Jurkat, Clone E6-1 (cell line): ENCODE measurements around the gene SYNE2.
"Not testable (repeated sequence)": the region's sequence is repeated elsewhere in the genome, so short reads cannot be mapped to it uniquely, and the experiment has no call there.

Experiments
- DNase-seq: peaks from one replicate; pipeline ENCODE4 v3.0.0-alpha.2; 2011; ENCODE audit warnings: low read depth, low spot score
- H3K4me3 ChIP-seq: 2 replicates; pipeline ENCODE4 v1.5.1; 2011; ENCODE audit warnings: mild to moderate bottlenecking, low read length, control low read depth, moderate library complexity

The SYNE2 gene

DNA sequence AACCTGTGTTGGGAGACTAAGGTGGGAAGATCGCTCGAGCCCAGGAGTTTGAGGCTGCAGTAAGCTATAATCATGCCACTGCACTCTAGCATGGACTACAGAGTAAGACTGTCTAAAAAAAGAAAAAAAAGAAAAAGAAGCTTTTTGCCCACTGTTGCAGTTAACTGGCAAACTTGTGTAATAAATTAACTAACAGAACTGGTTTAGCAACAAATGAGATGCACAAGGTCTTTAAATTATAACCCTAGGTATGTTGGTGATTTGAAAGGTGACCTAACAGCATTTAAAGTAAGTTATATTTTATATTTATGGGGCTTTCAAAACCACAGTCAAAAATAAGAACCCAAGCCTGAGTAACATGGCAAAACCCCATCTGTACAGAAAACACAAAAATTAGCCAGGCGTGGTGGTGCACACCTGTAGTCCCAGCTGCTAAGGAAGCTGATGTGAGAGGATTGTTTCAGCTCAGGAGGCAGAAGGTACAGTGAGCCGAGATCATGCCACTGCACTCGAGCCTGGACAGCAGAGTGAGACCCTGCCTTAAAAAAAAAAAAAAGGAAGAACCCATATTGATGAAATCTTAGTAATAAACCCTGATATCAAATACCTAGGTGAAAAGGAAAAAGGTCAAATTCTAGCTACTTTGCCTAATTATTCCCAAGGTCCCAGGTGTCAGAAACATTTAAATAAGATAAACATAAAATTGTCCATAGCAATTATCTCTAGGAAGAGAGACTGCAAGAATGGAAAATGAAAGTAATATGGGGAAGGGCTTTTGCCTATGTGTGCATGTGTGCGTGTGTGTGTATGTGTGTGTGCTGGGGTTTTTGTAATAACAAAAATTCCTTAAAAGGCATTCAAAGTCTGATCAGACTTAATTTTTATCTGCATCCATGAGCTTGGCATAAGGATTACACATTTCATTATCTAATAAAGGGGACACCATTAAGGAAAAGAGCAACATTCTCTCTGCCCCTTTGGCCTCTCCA is 15.4 kb downstream of the SYNE2 start:
- H3K4me3 ChIP-seq: no peak overlapping the region
- no peak for DNase-seq

DNA sequence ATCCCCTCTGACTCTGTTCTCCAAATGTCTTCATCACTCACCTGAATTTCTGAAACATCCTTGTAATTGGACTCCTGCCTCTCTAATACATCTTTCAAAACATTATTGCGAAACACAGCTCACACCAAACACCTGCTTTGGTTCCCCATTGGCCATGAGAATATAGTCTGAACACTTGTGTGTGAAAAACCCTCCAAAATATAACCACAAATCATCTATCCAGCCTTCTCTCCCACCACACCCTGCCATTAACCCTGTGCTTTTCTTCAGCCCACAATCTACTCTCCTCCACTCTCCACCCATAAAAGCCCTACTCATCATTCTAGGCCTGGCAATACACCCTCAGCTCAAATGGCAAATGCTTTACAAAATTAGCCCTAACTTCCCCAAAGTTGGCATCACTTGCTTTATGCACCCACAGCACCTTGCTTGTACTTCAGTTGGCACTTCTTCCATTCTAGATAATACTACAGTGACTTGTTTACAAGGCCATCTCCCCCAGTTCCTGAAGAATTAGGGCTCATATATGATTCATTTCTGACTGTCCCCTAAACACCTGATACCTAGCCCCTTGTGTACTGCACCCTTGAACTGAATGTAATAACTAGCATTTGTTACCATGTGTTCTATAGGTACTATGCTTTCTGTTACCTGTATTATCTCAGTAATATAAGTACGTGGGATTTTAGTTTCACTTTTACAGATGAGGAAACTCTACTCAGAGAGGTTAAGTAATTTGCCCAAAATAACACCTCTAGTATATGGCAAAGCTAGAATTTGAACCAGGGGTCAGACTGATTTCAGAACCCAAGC is 17.3 kb downstream of the SYNE2 start:
- not testable (repeated sequence) for H3K4me3 ChIP-seq
- peak; percentile 53 for DNase-seq

- peak overlapping the region; percentile 7; the same call in 1 of the 2 replicates for H3K4me3 ChIP-seq
- DNase-seq: not testable (repeated sequence)
Observed at GRCh38 chr14:63870753-63871037, 17.9 kb downstream of the SYNE2 start.

GRCh38 chr14:63874223-63874622 is 21.4 kb downstream of the SYNE2 start:
- no peak overlapping the region for H3K4me3 ChIP-seq
- DNase-seq: no peak

DNA sequence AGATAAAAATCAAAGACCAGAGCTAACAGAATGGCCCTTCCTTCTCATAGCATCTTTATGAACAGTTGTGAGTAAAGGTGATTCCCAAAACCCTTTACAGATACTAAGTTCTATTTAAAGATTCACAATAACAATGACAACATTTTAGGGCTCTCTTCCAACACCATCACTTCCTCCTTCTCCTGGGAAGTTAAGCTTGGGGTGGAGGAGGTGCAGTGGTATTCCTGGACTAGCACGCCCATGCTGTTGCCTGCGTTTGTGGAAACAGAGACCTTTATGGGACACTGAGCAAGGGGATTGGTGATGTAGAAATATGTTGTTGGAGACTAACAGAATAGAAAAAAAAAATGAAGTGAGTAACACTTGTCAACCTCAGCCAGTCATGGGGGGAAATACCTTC is 22.5 kb downstream of the SYNE2 start:
- DNase-seq: no peak
- no peak overlapping the region for H3K4me3 ChIP-seq

DNA sequence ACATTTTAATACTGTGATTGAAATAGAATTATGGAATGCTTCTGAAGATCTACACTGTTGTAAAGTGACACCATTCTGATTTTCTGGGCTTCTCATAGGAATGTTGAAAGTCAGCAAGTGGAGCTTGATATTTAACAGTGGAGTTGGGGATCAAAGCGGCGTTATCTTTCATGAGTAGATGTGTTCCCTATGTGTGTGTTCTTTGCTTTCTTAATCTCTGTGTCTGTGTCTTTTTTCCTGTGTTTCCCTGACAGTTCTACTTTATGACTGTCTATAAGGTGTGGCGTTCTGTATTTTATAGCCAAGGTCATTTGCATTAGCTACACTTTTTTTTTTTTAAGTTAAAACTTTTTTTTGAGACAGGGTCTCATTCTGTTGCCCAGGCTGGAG is 24.7 kb downstream of the SYNE2 start:
- DNase-seq: no peak

GRCh38 chr14:63878052-63878451 is 25.2 kb downstream of the SYNE2 start:
- H3K4me3 ChIP-seq: no peak overlapping the region
- no peak for DNase-seq

More for the DNA sequence above, 24.7 kb downstream of the SYNE2 start:
- no peak overlapping the region for H3K4me3 ChIP-seq

- DNase-seq: no peak
- no peak overlapping the region for H3K4me3 ChIP-seq
Observed at GRCh38 chr14:63878792-63879191, 26.0 kb downstream of the SYNE2 start.

- no peak for DNase-seq
- no peak overlapping the region for H3K4me3 ChIP-seq
Observed at GRCh38 chr14:63881926-63882325, 29.1 kb downstream of the SYNE2 start.

DNA sequence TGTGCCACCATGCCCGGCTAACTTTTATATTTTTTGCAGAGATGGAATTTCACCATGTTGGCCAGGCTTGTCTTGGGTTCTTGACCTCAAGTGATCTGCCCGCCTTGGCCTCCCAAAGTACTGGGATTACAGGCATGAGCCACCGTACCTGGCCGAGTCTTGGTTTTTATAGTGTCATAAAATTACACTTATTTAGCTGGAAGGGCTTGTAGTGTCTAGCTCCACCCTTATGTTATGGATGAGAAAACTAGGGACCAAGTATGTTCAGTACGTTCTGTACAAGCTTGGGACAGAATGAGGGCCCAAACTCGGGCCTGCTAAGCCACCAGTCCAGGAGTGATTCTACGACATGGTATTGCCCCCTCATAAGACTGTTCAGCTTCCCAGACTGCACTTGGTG is 35.1 kb downstream of the SYNE2 start:
- DNase-seq: no peak
- no peak overlapping the region for H3K4me3 ChIP-seq

- no peak for DNase-seq
- H3K4me3 ChIP-seq: no peak overlapping the region
Observed at GRCh38 chr14:63890553-63890952, 37.7 kb downstream of the SYNE2 start.

DNA sequence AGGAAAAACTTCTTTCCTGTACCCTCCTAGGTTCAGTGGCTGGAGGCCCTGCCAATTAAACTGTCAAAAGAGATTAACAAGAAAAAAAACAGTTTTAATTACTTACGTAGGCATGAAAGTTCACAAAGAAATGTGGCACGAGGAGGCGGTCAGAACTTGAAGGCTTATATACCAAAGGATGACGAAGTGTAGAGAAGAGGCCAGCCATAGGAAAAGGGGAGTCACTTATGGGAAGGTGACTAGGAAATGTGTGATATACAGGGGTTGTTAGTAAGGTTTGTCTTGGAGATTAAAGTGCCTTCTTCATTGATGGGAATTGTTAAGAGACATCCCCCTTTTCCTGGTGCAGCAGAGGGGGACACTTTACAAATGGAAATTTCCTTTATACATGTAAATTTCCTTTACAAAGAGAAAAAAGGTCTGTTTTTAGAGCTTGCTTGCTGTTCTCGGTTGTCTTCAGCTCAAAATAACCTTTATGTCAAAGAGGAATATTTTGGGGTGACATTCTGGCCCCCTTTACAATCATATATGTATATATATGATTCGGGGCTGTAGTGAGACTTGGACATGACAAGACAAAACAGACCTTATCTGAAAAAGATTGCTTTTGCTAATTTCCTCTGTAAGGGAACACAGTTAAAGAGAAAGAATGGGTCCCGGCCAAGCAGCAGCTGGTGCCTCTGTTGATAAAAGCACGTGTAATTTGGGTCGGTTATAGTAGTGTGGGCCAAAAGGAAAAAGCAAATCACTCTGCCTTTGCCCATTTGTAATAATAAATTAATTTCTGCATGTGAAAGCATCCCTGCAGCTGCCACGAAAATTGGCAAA is 38.6 kb downstream of the SYNE2 start:
- no peak overlapping the region for H3K4me3 ChIP-seq
- DNase-seq: no peak

- DNase-seq: no peak
- no peak overlapping the region for H3K4me3 ChIP-seq
Observed at GRCh38 chr14:63892265-63892664, 39.5 kb downstream of the SYNE2 start.

- no peak for DNase-seq
Observed at GRCh38 chr14:63893701-63894458, 41.1 kb downstream of the SYNE2 start.

DNA sequence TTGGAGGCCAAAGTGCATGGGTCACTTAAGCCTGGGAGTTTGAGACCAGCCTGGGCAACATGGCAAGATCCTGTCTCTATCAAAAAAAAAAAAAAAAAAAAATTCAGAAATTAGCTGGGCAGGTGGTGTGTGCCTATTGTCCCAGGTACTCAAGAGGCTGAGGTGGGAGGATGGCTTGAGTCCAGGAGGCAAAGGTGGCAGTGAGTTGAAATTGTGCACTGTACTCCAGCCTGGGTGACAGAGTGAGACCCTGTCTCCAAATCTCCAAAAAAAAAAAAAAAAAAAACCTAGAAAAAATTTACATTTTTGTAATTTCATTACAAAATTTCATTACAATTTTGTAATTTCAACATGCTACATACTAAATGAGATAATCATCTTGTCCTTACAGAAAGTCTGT is 42.7 kb downstream of the SYNE2 start:
- no peak for DNase-seq
- H3K4me3 ChIP-seq: no peak overlapping the region

More at GRCh38 chr14:63893701-63894458, 41.1 kb downstream of the SYNE2 start:
- no peak overlapping the region for H3K4me3 ChIP-seq

GRCh38 chr14:63896278-63896720 is 43.5 kb downstream of the SYNE2 start:
- no peak for DNase-seq
- no peak overlapping the region for H3K4me3 ChIP-seq

DNA sequence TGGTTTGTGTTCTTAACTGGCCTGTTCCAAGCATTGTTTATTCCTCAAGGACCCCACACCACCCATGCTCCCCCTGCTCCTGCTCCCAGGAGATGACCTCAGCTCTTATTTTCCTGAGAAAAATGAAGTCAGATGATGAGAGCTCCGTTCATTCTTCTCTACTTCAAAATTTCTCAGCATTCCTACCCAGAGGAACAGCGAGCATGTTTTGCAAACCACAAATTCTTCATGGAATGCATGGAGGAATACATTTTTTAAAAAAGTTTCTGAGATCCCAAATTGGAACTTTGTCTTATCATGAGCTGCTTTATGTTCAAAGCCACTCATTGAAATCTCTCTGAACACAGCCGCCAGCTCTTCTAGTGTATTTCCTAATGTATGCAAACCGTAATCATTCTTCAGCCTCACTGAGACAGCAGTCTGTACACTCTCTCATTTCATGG is 44.9 kb downstream of the SYNE2 start:
- H3K4me3 ChIP-seq: no peak overlapping the region
- DNase-seq: no peak

DNA sequence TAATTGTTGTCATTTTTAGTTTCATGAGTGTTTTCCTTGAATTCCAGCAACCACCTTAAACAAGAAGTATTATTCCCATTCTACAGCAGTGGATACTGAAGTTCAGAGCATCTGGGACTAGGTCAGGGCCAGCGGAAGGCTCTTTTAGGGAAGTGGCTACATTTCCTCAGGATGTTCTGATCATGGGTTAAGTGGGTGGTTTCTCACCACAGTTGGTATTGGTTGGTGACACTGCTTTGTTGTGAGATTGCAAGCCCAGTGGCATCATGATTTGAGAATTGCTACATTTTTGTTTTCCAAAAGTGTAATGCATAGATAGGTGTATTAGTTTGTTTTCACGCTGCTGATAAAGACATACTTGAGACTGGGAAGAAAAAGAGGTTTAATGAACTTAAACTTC is 47.1 kb downstream of the SYNE2 start:
- no peak overlapping the region for H3K4me3 ChIP-seq
- DNase-seq: peak; percentile 16
